H1 (cell line): ENCODE data around the gene TFG.

ENCODE experiments used
- ASH2L ChIP-seq: fragments of 200-600, 300-600 bp; sonication (generic); IDR thresholded peaks from one replicate; pipeline ENCODE4 v1.7.1; 2017; ENCODE audit warnings: low read length
- BRCA1 ChIP-seq: IDR thresholded peaks from 2 replicates; pipeline ENCODE4 v1.6.1; 2012; ENCODE audit warnings: low read depth, low read length, improper control_type of control experiment
- CHD1 ChIP-seq: IDR thresholded peaks from 2 replicates; pipeline ENCODE4 v1.6.1; 2012; ENCODE audit warnings: low read depth, low read length, improper control_type of control experiment
- CREB1 ChIP-seq: IDR thresholded peaks from 2 replicates; pipeline ENCODE4 v1.6.1; 2012; ENCODE audit warnings: inconsistent platforms
- CTCF ChIP-seq, 3 experiments: IDR thresholded peaks; 1 replicate in 2 of 3; 2 replicates in 1 of 3; pipeline versions ENCODE4 v1.5.1 to v1.6.1; 2011; ENCODE audit warnings: low read length in 3 of 3, mild to moderate bottlenecking in 3 of 3, inconsistent platforms in 2 of 3, low read depth in 1 of 3, moderate library complexity in 1 of 3; ENCODE audit not compliant: insufficient read depth in 1 of 3; ENCODE audit errors: control extremely low read depth in 1 of 3
- EP300 ChIP-seq, 2 experiments: IDR thresholded peaks; 1 replicate in 1 of 2; 2 replicates in 1 of 2; pipeline ENCODE4 v1.6.1; 2011 to 2012; ENCODE audit warnings: low read depth in 2 of 2, low read length in 2 of 2, mild to moderate bottlenecking in 2 of 2, borderline replicate concordance in 1 of 2, inconsistent platforms in 1 of 2, moderate library complexity in 1 of 2
- GTF2F1 ChIP-seq: IDR thresholded peaks from 2 replicates; pipeline ENCODE4 v1.6.1; 2012; ENCODE audit warnings: low read depth, low read length, improper control_type of control experiment, borderline replicate concordance
- JUND ChIP-seq: IDR thresholded peaks from 2 replicates; pipeline ENCODE4 v1.6.1; 2011; ENCODE audit warnings: mild to moderate bottlenecking, improper control_type of control experiment, low read length
- MAX ChIP-seq: IDR thresholded peaks from 2 replicates; pipeline ENCODE4 v1.6.1; 2012; ENCODE audit warnings: inconsistent platforms
- POLR2A ChIP-seq, 2 experiments: IDR thresholded peaks; 1 replicate in 1 of 2; 2 replicates in 1 of 2; pipeline ENCODE4 v1.6.1; 2011; ENCODE audit warnings: low read depth in 2 of 2, low read length in 2 of 2, mild to moderate bottlenecking in 2 of 2; ENCODE audit errors: control extremely low read depth in 1 of 2
- POLR2AphosphoS5 ChIP-seq: IDR thresholded peaks from 2 replicates; pipeline ENCODE4 v1.6.1; 2011; ENCODE audit warnings: low read depth, low read length
- RNF2 ChIP-seq: fragments of 200-900, 300-1000 bp; sonication (generic); IDR thresholded peaks from 2 replicates; pipeline ENCODE4 v1.7.1; 2016; ENCODE audit warnings: borderline replicate concordance, low read depth, mild to moderate bottlenecking, antibody characterized with exemption, low read length; ENCODE audit not compliant: poor library complexity, severe bottlenecking; ENCODE audit errors: missing control alignments
- TBP ChIP-seq: IDR thresholded peaks from 2 replicates; pipeline ENCODE4 v1.6.1; 2011; ENCODE audit warnings: low read depth, low read length, improper control_type of control experiment

DNA sequence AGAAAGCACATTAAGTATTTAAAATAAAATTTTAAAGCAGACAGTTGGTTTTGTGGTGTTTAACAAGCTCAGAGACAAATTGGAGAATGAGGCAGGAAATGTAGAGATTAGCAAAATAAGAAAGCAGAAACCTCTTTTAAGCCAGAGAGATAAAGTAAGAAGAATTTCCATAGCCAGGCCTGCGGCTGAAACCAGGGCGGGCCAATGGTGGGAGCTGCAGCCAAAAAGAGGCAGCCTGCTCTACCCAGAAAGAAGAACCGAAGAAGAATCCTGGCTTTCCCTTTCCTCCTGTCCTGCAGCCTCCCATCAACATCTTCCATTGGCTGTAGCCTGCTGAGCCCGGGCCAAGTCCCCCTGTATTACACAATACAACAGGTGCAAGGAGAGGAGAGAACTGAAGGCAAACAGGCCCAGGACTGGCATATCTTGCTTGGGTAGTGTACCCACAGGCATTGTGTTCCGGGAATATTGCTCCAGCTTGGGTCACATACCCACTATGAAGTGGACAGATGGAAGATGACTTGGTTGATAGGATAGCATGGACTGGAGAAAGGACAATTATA is 11.5 kb upstream of the TFG start:
- TF ChIP-seq BRCA1 (no peak), GTF2F1 (no peak), POLR2AphosphoS5 (no peak), POLR2A (IDR thresholded peaks at IDR 0.05; ENCODE audit: control extremely low read depth in 1 of 2, low read depth in 2 of 2, low read length in 2 of 2) (no peak), CTCF (IDR thresholded peaks at IDR 0.05; ENCODE audit: control extremely low read depth in 1 of 3, insufficient read depth in 1 of 3, low read depth in 1 of 3, low read length in 3 of 3) (no peak), RNF2 (no peak), EP300 (IDR thresholded peaks at IDR 0.05; ENCODE audit: borderline replicate concordance in 1 of 2, low read depth in 2 of 2, low read length in 2 of 2) (no peak), MAX (no peak), CHD1 (no peak), TBP (no peak), JUND (no peak), CREB1 (no peak), ASH2L (no peak)
